RWPE2 (cell line): ENCODE measurements around the gene CARS2.

Experiments
- ATAC-seq: fragments of 200-7000 bp; cut with Tn5 transposase; 3 replicates; pipeline ENCODE4 v1.9.1; 2021; ENCODE audit warnings: low read depth
- DNase-seq: peaks from one replicate; pipeline ENCODE4 v3.0.0-alpha.2; 2020; ENCODE audit warnings: low spot score
- H3K27ac ChIP-seq: fragments of 450-650 bp; 2 replicates; pipeline ENCODE4 v1.5.1; 2017; ENCODE audit warnings: mild to moderate bottlenecking; ENCODE audit not compliant: poor library complexity, severe bottlenecking
- H3K27me3 ChIP-seq: fragments of 250-450 bp; sonication (Bioruptor Pico); 2 replicates; pipeline ENCODE4 v1.5.1; 2021; ENCODE audit warnings: mild to moderate bottlenecking, moderate library complexity; ENCODE audit not compliant: insufficient read depth, poor library complexity, severe bottlenecking
- H3K36me3 ChIP-seq: fragments of 250-450 bp; sonication (Bioruptor Pico); 2 replicates; pipeline ENCODE4 v1.5.1; 2020; ENCODE audit warnings: low read depth, mild to moderate bottlenecking, moderate library complexity
- H3K4me1 ChIP-seq: fragments of 250-450 bp; sonication (Bioruptor Pico); 2 replicates; pipeline ENCODE4 v1.5.1; 2021; ENCODE audit warnings: mild to moderate bottlenecking, moderate library complexity; ENCODE audit not compliant: insufficient read depth, poor library complexity, severe bottlenecking
- H3K4me3 ChIP-seq: fragments of 250-450 bp; sonication (Bioruptor Pico); 2 replicates; pipeline ENCODE4 v1.5.1; 2021; ENCODE audit warnings: mild to moderate bottlenecking, moderate library complexity; ENCODE audit not compliant: severe bottlenecking
- H3K9me3 ChIP-seq: fragments of 250-450 bp; sonication (Bioruptor Pico); 2 replicates; pipeline ENCODE4 v1.5.1; 2021; ENCODE audit warnings: mild to moderate bottlenecking, moderate library complexity; ENCODE audit not compliant: severe bottlenecking
- TF ChIP-seq, protein P1 (sequence below): fragments of 450-650 bp; IDR thresholded peaks from one replicate; pipeline ENCODE4 v1.5.1; 2017; ENCODE audit warnings: mild to moderate bottlenecking, moderate library complexity; ENCODE audit not compliant: poor library complexity, severe bottlenecking

CARS2 gene

DNA sequence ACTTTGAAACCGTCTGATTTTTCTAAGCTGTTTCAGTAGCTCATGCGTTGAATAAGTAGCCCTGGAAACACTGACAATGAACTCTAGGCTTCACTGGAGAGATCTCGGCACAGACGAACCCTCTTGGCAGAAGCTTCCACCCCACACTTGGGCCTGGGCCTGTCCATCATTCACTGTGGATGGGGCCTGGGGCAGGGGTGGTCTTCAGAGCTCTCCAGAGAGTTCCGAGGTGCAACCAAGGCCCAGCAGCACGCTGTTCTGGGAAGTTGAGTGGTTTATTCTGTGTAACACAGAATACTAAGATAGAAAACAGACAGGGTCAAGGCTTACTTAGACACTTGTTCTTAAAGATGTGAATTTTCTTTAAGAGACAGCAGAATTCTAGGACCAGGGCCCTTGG is 68.6 kb downstream of the CARS2 start:
- no peak for ATAC-seq
- Histone ChIP-seq H3K27ac (no peak overlapping the region), H3K27me3 (no peaks in the 10 kb centered on the region), H3K36me3 (peaks cover 85% of the 10 kb centered on the region), H3K9me3 (no peaks in the 10 kb centered on the region), H3K4me3 (no peak overlapping the region), H3K4me1 (no peaks in the 10 kb centered on the region)
- TF ChIP-seq, protein P1, sequence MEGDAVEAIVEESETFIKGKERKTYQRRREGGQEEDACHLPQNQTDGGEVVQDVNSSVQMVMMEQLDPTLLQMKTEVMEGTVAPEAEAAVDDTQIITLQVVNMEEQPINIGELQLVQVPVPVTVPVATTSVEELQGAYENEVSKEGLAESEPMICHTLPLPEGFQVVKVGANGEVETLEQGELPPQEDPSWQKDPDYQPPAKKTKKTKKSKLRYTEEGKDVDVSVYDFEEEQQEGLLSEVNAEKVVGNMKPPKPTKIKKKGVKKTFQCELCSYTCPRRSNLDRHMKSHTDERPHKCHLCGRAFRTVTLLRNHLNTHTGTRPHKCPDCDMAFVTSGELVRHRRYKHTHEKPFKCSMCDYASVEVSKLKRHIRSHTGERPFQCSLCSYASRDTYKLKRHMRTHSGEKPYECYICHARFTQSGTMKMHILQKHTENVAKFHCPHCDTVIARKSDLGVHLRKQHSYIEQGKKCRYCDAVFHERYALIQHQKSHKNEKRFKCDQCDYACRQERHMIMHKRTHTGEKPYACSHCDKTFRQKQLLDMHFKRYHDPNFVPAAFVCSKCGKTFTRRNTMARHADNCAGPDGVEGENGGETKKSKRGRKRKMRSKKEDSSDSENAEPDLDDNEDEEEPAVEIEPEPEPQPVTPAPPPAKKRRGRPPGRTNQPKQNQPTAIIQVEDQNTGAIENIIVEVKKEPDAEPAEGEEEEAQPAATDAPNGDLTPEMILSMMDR = no peak
- DNase-seq = no peak

DNA sequence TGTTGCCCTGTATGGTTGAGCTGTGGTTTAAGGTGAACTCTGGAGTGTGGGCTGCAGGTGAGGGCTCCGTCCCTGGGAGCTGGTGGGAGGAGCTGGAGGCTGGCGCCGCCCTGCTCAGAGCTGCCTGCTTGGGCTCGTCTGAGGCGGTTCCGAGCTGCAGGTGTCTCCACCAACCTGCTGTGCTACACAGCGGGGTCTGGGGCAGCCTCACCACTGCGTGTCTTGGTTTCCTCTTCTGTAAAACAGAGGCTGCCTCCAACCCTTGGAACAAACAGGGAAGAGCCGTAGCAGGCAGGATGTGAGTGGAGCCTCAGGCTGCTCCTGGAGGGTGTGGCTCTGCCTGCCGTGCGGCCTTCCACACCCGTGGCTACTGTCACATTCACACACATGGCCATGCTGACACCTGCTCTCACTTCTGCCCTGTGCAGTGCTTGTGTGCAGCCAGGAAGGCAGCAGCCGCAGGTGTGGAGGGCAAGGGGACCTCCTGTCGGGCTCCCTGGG is 69.2 kb downstream of the CARS2 start:
- Histone ChIP-seq H3K27me3 (no peaks in the 10 kb centered on the region), H3K9me3 (no peaks in the 10 kb centered on the region), H3K36me3 (peaks cover 87% of the 10 kb centered on the region), H3K4me1 (no peaks in the 10 kb centered on the region), H3K4me3 (no peak overlapping the region), H3K27ac (no peak overlapping the region)
- no peak for DNase-seq
- ATAC-seq = peak; percentile 22; the same call in 1 of the 3 replicates
- TF ChIP-seq, protein P1 = no peak

DNA sequence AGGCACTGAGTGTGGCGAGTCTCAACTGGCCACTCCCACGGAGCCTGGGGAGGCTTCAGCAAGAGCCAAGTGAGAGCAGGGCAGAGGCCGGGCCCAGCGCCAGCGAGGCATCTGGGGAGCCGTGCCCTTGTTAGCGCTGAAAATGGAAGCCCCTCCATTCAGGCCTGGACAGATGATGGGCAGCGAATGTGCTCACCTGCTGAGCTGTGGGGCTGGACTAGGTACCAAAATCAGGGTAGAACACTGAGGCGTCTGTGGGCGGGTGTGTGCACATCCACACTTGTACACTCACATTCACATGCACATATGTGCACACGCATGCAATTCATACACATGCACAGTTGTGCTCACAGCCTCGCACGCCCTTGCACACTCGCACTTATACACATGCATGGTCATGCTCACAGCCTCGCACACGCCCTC is 69.9 kb downstream of the CARS2 start:
- TF ChIP-seq, protein P1 = no peak
- peaks cover 87% of the 10 kb centered on the region for H3K36me3 ChIP-seq
- H3K27ac ChIP-seq = no peak overlapping the region
- ATAC-seq = no peak
- no peaks in the 10 kb centered on the region for H3K9me3 ChIP-seq
- no peaks in the 10 kb centered on the region for H3K27me3 ChIP-seq
- DNase-seq = no peak
- no peaks in the 10 kb centered on the region for H3K4me1 ChIP-seq
- no peak overlapping the region for H3K4me3 ChIP-seq

DNA sequence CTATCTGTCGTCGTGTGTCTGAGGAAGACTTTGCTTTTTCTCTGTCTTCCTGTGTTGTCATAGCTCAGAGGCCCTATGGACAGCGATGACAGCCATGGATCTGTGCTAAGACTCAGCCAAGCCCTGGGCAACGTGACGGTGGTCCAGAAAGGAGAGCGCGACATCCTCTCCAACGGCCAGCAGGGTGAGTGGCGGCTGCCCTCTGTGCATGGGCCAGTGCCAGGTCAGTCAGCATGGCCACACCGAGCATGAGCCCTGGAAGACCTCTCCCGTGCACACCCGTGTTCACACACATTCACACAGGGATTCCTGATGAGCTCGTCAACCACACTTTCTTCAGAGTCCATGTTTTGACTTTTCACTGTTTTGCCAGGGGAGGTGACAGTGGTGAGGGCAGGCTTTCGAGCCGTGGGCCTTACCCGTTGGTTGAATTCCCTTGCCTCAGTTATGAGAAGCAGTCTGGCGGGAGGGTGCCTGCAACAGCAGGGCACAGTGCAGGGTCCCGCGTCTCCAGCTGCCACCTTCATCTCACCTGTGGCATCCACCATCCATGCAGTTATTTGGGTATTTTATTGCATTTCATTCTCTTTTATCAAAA is 70.4 kb downstream of the CARS2 start:
- DNase-seq (no peak), ATAC-seq (no peak)
- Histone ChIP-seq H3K4me3 (no peak overlapping the region), H3K36me3 (peaks cover 87% of the 10 kb centered on the region), H3K27ac (no peak overlapping the region), H3K4me1 (no peaks in the 10 kb centered on the region), H3K27me3 (no peaks in the 10 kb centered on the region), H3K9me3 (no peaks in the 10 kb centered on the region)
- TF ChIP-seq, protein P1 = no peak

DNA sequence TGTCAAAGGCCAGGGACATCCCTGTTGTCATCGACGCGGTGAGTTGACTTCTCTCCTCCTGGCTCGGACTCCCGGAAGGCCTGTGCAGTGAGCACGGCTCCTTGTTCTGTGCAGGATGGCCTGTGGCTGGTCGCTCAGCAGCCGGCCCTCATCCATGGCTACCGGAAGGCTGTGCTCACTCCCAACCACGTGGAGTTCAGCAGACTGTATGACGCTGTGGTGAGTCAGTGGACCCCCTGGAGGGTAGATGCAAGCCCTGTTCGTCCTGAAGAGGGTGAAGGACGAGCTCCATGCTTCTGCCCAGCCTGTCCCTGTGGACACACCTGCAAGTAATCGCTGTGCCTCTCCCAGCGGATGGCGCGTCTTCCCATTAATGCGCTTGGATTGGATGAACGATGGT is 71.4 kb downstream of the CARS2 start:
- H3K9me3 ChIP-seq = no peaks in the 10 kb centered on the region
- H3K27ac ChIP-seq = no peak overlapping the region
- TF ChIP-seq, protein P1 = no peak
- H3K36me3 ChIP-seq = peaks cover 84% of the 10 kb centered on the region
- H3K27me3 ChIP-seq = no peaks in the 10 kb centered on the region
- no peak overlapping the region for H3K4me3 ChIP-seq
- ATAC-seq = no peak
- H3K4me1 ChIP-seq = no peaks in the 10 kb centered on the region
- no peak for DNase-seq
